ENCODE results near the gene PROSER2.
A peak's percentile ranks its signal among the peaks of the same experiment; 100 is the strongest.
"Not testable (repeated sequence)": the region's sequence is repeated elsewhere in the genome, so short reads cannot be mapped to it uniquely, and the experiment has no call there.

Gene PROSER2

DNA sequence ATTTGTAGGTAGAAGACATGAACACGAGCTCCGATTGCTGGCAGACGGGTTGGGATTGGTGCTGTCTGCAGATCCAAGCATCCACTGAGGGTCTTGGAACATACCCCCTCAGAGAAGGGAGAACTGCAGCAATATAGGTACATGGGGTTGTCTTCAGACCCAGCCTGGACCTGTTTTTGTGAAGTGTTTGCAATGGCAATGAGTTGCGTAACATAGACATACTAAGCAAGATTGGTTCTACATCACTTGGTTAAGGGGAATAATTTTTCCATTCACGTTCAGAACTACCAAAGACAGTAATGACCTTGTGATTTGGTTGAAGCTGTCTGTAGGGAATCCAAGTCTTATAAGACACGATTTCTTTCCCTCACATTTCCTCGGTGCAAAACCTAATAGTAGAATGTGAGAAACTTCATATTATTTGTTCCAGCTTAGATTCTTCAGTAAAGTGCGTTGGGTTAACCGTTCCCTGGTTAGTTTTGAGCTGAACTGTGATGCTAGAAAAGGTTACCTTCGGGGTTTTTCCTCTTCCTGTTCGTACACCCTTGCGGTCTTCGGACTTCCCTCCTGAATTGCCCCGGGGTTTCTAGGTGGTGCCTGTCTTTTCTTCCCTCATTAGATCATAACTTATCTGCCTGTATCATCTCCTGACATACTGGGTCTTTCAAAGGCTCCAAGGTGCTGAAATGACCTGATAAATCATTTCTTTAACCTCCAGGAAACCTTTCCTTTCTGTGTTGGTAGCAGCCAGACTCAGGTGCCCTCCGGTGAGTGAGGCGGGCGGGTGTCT lies 14.4 kb downstream of the PROSER2 start:
- DNase-seq: no peak

DNA sequence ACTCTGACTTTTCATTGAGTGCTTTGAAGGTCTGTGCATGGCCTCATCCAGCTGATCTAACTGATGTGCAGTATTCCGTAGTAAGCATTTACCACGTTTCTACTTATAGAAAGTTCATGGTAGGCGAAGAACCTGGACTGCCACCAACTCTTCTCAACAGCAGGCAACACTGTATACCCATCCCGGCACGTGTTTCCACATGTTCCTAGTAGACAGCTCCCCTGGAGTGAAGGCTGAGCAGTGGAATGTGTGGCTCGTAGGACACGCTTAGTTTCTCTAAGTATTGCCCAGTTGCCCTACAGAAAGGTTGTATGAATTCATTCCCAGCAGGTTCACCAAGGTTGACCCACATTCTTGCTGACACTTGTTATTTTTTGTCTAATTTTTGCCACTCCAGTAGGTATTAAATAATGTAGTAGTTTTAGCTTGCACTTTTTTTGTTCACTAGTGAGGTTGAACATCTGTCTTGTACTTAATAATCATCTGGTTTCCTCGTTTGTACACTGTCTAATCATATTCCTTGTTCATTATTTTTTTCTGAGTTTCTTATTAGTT lies 15.2 kb downstream of the PROSER2 start:
- DNase-seq: no peak

DNA sequence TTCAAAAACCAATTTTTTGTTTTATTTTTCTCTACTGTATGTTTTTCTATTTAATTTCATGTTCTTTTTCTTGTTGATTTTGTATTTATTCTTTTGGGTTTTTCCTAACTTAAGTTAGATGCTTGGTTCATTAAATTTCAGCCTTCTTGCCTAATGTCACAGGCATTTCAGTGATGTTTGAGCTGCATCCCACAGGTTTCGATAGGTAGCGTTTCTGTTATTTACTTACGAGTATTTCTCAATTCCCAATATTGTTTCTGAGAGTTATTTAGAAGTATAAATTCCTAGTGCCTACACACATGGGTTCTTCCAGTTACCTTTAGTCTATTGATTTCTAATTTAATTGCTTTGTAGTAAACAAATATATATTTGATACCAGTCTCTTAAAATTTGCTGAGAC lies 18.2 kb downstream of the PROSER2 start:
- DNase-seq: no peak

DNA sequence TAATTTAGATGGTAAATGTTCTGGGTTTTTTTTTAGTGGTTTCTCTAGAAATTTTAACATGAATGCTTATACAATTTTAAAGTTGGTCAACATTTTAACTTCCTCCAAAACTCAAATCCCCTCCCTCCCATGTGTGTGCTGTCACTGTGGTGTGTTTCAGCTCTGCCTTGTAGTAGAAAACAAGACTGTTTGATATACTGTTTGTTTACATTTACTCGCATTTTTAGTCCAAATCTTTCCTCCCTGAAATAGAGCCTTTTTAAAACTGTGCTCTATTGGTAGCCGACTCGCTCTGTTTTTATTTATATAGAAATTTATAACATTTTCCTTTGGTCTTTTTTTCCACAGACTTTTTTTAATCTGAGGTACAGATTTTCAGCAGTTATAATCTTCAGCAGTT lies 19.3 kb downstream of the PROSER2 start:
- DNase-seq: no peak

DNA sequence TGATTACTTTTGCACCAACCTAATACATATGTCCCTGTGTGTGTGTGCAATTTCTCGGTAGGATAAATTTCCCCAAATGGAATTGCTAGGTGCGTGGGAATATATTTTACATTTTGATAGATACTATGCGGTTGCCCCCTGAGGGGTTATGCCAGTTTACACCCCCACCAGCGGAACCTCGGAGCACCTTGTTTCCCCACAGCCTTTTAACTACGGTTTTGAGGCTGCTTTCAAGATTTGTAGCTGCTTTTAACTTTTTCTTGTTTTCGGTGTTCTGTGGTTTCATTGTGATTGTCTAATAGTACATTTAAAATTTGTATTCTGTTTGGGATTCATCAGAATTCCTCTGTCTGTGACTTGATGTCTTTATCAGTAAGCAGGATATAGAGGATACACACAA lies 22.0 kb downstream of the PROSER2 start:
- DNase-seq: no peak

DNA sequence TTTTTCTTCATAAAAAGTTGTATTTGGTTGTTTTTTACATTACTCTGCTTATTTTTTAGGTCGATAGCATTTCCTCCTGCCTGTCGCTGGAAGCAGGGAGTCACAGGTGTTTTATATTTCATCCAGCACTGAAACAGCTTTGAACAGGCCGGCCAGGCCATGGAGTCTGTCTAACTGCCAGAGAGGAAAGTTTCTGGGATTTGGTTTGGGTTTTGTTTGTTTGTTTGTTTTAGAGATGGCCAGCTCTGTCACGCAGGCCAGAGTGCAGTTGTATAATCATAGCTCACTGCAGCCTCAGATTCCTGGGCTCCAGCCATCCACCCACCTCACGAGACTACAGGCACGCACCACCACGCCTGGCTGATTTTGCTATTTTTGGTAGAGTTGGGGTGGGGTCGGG lies 23.4 kb downstream of the PROSER2 start:
- no peak for DNase-seq

DNA sequence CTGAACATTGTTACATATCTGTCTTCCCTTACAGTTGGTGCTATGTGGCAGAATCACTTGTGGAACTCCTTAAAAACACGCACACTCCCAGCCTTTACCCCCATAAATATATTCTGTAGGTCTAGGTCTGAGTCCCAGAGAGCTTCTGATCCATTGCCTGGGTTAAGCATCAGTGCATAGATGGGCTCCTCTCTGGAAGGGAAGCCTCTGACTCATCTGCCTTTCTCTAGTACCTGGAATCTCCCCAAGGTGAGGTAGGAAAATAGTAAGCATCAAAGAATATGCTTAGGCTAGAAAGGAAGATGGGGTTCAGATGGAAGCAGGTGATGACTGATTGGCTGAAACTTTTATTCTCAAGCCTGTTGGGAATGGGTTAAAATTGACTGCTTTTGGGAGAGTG lies 26.1 kb downstream of the PROSER2 start:
- no peak for DNase-seq

DNA sequence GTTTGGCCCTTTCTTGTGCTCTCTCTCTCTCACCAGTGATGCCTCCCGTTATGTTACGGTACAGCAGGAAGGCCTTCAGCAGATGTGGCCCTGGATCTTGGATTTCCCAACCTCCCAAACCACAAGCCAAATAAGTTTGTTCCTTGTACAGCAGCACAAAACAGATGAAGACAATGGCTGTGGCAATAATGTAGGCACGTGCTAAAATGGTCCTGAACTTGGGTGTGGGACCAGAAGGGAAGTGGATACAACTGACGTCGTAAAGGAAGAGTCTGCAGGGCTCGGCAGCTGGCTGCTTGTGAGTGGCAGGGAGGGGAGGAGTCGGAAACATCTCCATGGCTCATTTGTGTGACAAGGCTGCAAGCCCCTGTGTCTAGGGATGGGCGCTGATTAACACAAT lies 26.8 kb downstream of the PROSER2 start:
- no peak for DNase-seq

DNA sequence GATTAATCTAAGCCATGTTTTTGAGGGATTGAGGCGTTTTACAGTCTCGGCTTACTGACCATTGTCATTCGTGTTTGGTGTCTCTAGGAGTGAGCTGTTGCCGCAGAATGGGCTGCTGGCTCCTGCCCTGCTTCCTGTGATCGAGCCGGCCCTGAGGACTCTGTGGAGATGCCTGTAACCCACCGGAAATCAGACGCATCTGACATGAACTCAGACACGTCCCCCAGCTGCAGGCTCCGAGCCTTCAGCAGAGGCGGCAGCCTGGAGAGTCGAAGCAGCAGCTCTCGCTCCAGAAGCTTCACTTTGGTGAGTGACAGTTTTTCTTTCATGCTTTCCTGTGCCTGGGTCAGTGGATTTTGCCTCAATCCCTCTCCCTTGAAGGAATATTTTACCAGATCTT lies 28.8 kb downstream of the PROSER2 start:
- DNase-seq: no peak

DNA sequence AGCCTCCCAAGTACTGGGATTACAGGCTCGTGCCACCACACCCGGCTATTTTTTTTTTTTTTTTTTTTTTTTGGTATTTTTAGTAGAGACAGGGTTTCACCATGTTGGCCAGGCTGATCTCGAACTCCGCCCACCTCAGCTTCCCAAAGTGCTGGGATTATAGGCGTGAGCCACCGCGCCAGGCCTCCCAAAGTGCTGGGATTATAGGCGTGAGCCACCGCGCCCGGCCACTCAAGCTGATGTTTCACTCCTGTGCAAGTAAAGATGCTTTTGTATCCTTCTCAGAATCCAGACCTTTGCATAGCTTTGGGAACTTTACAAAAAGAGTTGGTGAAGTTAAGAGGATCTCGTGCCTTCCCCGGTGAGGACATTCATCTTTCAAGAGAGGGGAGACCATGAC lies 29.5 kb downstream of the PROSER2 start:
- not testable (repeated sequence) for DNase-seq

DNA sequence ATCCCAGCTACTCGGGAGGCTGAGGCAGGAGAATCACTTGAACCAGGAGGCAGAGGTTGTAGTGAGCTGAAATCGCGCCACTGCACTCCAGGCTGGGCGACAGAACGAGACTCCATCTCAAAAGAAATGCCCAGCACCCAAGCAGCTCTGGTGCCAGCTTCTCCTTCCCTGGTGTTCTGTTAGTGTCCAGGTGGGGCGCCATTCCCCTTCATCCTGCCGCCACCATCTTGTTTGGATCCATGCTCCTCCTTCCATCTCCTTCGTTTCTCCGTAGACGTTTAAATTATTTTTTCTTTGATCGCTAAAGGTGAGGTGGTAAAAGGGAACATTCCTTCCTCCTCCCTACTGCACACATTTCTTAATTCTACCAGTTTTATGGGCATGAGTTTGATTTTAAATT lies 30.3 kb downstream of the PROSER2 start:
- DNase-seq: no peak

DNA sequence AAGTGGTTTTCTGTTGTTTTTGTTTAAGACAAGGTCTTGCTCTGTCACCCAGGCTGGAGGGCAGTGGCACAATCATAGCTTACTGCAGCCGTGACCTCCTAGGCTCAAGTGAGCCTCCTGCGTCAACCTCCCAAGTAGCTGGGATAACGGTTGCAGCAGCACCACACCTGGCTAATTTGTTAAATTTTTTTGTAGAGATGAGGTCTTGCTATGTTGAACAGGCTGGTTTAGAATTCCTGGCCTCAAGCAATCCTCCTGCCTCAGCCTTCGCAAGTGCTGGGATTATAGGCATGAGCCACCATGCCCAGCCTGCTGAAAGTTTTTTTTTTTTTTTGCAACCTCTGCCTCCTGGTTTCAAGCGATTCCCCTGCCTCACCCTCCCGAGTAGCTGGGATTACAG lies 31.1 kb downstream of the PROSER2 start:
- no peak for DNase-seq

DNA sequence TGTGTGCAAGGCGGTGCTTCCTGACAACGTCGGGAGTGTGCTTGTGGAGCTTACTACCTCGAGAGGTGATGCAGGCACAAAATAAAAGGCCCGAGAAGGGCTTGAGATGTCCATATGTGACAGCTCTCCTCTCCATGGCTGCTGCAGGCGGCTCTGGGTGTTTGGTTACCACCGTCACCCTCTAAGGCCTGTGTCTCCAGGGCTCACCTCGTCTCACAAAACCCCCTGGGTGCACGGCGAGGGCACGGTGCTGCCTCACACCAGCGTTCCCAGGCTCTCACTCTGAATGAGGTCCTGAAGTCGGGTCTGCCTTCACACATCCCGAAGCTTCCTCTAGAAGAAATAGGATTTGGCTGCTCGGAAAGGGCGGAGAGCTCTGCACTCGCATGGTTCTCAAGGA lies 32.9 kb downstream of the PROSER2 start:
- no peak for DNase-seq

DNA sequence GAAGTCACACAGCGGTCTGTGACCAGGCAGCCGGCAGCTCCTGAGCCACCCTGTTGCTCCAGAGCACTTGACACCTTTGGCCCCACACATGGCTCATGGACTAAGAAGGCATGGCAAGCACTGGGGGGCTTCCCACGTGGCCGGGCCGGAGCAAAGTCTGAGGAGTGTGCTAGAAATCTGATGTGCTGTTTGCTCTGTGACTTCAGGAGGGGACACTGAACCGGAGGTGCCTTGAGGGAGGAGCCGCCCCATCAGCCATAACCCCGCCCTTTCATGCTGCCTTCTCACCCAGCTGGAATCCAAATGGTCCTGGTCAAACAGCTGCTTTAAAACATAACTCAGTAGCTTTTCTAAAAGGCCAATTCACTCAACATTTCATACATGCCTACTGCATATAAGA lies 33.5 kb downstream of the PROSER2 start:
- no peak for DNase-seq

DNA sequence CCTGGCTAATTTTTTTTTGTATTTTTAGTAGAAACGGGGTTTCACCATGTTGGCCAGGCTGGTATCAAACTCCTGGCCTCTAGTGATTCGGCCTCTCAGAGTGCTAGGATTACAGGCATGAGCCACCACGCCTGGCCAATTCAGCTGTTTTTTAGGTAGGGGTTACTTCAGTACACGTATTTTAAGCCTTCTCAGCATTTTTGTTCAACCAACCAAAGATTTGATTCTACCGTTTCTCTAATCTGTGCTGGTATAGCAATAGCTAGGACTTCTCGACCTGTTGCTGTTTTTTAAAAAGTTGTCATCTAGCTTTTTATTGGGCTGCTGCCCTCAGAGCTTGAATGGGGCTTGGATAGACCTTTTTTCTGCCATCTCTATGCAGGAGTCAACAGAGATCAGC lies 34.9 kb downstream of the PROSER2 start:
- no peak for DNase-seq

DNA sequence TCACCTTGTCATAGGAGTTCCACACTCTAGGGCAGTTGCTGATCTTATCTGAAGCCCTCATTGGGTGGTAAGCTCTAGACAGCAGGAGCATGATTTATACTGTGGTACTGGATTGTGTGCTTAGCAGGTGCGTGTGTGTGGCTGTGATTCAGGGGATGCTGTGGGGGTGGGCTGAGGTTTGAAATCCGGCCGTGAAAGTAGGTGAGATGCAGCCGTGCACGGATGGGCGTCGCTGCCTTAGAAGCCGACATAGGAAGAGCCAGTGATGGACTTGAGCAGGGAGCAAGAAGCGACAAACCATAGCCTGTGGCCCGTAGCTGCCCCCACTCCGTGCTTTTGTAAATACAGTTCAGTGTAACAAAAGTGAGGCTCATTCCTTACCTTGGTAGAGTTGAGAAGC lies 38.2 kb downstream of the PROSER2 start:
- DNase-seq: no peak

DNA sequence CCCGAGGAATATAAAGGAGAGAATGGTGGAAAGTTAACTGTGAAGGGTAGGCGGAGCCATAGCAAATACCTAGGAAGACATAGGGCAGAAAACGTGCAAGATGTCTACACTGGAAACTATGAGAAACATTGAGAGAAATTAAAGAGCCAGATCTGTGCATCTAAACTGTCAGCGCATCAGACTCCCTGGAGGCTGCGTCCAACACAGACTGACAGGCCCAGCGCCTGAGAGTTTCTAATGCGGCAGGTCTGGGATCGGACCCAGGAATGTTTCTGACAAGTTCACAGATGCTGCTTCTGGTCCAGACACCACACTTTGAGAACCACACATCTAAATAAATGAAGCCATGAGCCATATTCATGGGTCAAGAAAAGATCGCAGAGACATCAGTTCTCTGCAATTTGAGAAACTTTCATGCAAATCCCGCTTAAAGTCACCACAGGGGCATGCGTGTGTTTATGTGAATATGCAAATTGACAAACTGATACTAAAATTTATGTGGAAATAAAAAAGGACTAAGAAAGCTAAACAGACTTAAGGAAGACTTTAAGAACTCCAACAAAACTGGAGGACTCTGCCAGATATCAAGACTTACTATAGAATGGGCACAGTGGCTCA lies 38.8 kb downstream of the PROSER2 start:
- no peak for DNase-seq

DNA sequence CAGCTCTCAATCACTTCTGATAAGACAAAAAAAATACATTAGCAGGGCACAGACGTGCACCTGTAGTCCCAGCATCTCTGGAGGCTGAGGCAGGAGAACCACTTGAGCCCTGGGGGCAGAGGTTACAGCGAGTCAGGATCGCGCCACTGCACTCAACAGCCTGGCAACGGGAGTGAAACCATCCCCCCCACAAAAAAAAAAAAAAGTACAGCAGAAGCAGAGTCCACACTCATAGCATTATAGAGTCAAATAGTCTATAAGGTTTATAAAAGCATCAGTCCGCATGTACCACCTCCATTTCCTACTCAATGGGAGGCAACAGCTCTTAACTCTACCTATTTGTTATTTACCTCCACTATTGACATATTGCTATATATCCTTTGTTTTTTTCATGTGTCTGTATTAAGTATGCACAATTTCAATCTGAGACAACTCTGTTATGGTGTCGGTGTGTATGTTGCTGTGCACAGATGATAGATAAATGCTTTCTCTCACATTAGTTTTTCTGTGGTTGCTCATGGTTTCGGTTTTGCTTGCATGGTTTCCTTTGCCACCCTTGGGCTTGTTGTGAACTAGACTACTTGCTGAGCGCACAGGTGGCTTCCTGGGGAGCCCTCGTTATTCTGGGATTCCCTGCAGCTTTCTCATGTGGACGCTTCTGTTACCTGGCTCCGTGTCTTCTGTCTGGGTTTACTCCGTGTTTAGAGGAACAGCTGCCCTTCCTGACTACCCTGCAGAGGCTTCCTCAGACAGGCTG lies 40.4 kb downstream of the PROSER2 start:
- peak; percentile 50 for DNase-seq

DNA sequence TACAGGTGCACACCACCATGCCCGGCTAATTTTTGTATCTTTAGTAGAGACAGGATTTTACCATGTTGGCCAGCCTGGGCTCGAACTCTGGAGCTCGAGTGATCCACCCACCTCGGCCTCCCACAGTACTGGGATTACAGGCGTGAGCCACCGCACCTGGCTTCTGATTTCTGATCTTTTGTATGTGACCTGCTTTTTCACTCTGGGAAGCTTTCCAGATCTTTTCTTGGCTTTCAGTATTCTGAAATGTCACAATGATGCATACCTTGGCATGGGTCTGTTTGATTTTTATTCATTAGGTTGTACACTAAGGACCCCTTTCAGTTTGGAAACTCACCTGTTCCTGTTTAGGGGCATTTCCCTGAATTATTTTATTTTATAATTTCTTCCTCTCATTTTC lies 41.6 kb downstream of the PROSER2 start:
- DNase-seq: no peak

DNA sequence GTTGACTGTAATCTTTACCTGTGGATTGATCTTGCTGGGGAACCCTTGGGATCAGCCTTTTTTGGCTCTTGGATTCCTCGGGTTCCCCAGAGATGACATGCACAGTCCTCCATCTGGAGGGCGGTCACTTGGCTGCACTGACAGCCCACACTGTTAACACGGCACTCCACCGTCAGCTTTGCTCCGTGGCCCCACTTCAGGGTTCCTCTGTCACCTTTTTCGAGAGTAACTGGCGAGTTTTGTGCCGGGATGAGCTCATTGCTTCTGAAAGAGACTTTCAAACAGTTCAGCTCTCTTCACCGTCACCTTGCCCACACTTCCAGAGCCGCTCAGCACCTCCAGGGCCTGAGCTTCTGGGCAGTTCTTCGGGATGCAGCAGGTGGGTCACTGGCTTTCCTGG lies 42.4 kb downstream of the PROSER2 start:
- no peak for DNase-seq

DNA sequence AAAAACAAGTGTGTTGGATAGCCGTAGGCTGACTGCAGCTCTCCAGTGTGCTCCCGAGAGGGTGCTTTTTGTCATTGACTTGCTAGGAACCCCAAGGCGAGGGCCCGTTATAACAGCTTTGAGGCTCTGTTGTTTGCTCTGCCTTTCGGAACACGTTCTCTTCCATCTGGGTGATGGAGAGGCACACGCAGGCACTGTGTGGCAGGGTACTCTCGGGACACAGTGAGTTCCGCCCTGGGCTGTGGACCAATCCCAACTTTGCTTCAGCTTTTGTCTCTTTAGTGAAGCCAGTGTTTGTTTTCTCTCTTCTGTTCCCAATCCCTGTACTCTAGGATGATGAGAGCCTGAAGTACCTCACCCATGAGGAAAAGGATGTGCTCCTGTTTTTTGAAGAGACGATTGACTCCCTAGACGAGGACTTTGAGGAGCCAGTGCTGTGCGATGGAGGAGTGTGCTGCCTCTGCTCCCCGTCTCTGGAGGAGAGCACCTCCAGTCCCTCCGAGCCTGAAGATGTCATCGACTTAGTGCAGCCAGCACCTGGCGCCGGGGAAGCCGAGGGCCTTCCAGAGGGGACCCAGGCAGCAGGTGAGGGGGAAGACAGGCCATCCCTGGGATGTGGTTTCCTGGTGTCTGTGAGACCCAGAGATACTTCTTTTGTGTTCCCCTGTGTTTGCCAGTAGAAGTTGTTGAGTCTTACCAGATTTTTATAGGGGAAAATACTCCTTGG lies 43.2 kb downstream of the PROSER2 start:
- DNase-seq: no peak

DNA sequence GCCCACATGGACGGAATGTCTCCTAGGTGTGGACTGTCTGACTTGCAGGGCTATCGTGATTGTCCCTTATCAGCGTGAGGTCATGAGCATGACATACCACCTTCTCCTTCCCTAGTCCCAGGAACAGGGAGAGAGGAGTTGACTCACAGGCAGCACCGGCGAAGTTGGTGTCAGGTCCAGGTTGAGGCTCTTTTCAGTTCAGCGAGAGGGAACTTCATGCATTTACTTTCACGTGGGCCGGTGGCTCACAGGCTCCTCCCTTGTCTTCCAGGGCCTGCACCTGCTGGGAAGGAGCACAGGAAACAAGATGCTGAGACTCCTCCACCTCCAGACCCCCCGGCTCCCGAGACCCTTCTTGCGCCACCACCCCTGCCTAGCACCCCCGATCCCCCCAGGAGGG lies 46.1 kb downstream of the PROSER2 start:
- no peak for DNase-seq
